GM18508 (cell line): Measurements from ENCODE around the gene PPP1R15A.
"Not testable (repeated sequence)": the region's sequence is repeated elsewhere in the genome, so short reads cannot be mapped to it uniquely, and the experiment has no call there.

ENCODE experiments used
- ATAC-seq: cut with Tn5 transposase; IDR thresholded peaks from one replicate; pipeline ENCODE4 v1.9.1; 2021; ENCODE audit warnings: moderate number of reproducible peaks; ENCODE audit not compliant: insufficient read depth, unreplicated experiment

Gene PPP1R15A

GRCh38 chr19:48872182-48872883, at the start of gene PPP1R15A:
Gene PPP1R15A, plus strand, starts transcription at chr19:48872421. Its CDS starts 813 bp downstream, at chr19:48873234.
- ATAC-seq, result no peak

DNA sequence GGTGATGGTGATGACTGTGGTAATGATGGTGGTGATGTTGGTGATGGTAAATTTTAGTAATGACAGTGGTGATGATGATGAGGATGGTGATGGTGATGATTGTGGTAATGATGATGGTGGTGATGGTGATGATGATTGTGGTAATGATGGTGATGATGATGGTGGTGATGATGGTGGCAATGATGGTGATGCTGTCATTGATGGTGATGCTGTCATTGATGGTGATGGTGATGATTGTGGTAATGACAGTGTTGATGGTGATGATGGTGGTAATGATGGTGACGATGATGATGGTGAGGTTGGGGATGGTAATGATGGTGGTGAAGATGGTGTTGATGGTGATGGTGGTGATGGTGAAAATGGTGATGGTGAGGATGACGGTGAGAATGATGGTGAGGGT, 49.7 kb upstream of the PPP1R15A start:
- no peak for ATAC-seq

DNA sequence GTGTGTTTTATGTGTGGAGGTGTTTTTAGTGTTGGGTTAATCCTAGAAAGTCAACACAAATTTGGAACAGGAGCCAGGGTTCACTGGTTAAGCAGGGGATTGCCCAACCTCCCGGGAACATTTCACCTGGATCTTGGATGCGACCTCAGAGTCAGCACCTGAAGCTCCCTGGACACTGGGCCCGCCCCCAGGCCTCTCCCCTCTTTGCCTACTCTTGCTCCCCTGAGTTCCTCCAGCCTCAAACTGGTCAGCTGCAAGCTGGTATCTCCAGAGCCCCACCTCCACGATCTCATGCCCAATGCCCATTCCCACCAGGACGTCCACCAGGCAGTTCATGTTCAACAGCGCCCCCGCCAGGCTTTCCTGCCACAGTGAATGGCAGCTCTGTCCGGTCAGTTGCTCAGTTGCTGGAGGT, 45.6 kb upstream of the PPP1R15A start:
- no peak for ATAC-seq

DNA sequence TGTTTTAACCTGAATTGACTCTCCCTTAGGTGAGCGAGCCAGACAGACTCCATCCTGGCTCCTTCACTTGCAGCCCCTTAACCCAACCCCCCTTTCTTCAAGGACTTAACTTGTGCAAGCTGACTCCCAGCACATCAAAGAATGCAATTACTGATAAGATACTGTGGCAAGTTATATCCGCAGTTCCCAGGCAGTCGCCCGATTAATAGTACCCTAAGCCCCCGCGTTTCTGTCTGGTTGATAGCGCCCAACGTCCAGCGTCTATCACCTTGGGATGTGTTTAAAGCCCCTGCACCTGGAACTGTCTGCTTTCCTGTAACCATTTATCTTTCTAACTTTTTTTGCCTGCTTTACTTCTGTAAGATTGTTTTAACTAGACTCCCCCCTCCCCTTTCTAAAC, 42.1 kb upstream of the PPP1R15A start:
- no peak for ATAC-seq

DNA sequence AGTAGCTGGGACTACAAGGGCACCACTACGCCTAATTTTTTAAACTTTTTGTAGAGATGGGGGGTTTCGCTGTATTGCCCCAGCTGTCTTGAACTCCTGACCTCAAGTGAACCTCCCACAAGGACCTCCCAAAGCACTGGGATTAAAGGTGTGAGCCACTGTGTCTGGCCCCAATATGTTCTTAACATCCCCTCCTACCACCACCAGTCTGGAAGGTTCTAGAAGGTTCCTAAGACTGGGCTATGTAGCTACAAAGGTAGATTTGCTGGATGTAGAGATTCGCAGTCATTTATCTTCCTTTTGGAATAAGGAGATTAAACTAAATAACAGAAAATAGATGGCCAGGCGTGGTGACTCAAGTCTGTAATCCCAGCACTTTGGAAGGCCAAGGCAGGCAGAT, 41.3 kb upstream of the PPP1R15A start:
- no peak for ATAC-seq

DNA sequence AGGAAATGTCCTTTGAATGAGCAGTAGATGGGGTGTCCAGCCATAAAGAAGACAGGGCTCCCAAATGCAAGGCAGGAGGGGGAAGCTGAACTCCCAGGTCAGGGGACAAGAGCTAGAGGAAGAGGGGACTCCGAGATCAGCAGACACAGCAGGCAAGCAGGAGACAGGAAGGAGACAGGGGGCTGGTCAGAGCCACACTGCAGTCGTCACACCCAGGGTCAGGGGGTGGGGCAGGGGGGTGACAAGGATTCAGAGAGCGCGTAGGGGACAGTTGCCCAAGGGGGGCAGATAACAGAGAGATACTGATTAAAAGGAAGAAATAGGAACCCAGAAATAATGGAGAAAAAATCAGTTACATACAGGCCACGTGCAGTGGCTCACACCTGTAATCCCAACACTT, 39.2 kb upstream of the PPP1R15A start:
- no peak for ATAC-seq

DNA sequence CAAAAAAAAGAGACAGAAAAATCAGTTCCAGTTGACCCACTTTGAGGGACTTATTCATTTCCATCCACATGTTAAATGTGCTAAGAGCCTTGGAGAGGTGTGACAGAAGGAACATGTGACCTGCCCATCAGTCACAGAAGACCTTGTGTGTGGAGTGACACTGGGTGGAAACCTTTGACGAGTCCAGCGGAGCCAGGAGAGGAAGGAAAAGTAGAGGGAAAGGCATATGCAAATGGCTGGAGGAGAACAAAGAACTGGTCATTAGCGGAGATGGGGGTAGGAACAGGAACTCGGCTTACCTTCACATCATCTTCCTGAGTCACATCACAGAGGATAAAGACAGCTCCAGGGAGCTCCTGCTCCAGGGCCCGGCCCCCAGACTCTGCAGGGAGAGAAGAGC, 38.2 kb upstream of the PPP1R15A start:
- no peak for ATAC-seq

GRCh38 chr19:48835734-48836088, 36.5 kb upstream of the PPP1R15A start:
- no peak for ATAC-seq

DNA sequence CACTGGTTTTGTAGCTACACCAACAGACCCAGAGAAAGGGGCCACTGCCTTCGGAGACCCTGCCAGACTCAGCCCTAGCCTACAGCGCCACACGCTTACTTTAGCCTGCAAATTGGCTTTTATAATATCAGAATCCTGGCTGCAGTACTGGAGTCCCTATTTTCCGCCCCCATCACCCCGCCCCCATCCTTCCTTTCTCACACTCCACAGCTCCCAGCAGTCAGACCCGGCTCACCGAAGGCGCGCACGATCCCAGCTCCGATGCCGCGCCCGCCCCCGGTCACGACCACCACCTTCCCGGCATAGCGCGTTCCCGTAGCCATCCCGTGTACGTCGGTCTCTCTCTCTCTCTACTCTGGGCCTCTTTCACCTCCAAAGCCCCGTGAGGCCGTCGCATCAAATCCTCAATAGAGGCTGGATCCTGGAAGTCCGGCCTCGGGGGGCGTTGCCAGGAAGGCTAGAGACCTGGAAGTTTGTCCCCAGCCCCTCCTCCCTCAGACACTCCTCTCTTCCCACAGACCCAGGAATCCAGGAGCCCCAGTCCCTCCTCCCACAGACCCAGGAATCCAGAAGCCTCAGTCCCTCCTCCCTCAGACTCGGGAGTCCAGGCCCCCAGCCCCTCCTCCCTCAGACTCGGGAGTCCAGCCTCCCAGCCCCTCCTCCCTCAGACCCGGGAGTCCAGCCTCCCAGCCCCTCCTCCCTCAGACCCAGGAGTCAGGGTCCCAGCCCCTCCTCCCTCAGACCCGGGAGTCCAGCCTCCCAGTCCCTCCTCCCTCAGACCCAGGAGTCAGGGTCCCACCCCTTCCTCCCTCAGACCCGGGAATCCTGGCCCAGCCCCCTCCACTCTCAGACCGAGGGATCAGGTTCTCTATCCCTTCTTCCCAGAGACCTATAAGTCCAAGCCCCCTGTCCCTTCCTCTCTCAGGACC, 35.9 kb upstream of the PPP1R15A start, which contains the start of gene HSD17B14:
HSD17B14 (minus strand) TSS at position 403 of the 929 bp plus-strand sequence; CDS start at position 323, 80 bp downstream.
- no peak for ATAC-seq

GRCh38 chr19:48837051-48837524, 35.1 kb upstream of the PPP1R15A start:
- ATAC-seq, result no peak

- no peak for ATAC-seq
Measured at GRCh38 chr19:48837687-48838086, 34.5 kb upstream of the PPP1R15A start.

DNA sequence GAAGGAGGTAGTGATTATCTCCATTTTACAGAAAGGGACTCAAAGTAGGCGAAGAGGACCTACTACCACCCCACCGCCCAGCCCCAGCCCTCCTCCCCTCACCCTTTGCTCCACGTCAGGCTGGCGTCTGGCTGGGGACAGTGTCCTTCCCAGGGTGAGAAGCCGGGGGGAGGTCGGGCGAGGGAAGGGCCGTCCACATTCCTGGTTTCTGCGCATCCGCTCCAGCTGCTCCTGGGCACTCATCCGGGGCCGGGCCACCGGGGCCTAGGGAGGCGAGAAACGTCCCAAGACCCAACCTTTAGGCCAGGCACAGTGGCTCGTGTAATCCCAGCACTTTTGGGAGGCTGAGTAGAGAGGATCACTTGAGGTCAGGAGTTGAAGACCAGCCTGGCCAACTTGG, 31.2 kb upstream of the PPP1R15A start:
- ATAC-seq, result no peak

DNA sequence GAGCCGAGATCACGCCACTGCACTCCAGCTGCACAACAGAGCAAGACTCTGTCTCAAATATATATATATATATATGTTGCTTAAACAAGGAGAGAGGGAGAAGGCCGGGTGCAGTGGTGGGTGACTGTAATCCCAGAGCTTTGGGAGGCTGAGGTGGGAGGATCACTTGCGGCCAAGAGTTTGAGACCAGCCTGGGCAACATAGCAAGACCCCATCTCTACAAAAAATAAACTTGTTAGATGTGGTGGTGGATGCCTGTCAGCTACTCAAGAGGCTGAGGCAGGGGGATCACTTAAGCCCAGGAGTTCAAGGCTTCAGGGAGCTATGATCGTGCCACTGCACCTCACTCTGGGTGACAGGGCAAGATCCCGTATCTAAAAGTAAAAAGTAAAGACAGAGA, 30.6 kb upstream of the PPP1R15A start:
- no peak for ATAC-seq

DNA sequence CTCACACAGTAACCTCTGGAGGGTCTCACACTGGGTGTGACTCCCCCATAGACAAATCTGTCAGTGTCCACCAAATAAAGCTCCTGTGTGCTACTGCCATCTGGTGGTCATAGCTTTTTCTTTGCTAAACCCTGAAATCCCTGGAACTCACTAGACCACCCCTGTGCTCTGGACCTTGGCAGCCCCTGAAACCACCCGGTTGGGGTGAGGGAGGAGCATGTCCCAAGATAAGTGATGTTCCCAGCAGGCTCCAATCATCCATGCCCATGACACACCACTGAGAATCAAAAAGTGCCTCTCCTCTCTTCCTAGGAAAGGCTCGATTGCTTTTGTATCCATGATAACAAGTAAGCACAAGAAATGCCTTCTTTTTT, 29.4 kb upstream of the PPP1R15A start:
- ATAC-seq, result no peak

GRCh38 chr19:48844472-48844871, 27.7 kb upstream of the PPP1R15A start:
- no peak for ATAC-seq

GRCh38 chr19:48845384-48845783, 26.8 kb upstream of the PPP1R15A start:
- no peak for ATAC-seq

DNA sequence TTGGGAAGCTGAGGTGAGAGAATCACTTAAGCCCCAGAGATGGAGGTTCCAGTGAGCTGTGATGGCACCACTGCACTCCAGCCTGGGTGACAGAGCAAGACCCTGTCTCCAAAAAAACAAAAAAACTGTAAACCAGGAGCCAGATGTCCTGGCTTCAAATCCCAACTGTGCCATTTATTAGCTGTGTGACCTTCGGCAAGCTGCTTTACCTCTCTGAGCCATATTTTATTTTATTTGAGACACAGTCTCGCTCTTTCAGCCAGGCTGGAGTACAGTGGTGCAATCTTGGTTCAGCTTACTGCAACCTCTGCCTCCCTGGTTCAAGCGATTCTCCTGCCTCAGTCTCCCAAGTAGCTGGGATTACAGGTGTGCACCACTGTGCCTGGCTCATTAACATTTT, 25.6 kb upstream of the PPP1R15A start:
- ATAC-seq, result not testable (repeated sequence)

GRCh38 chr19:48852292-48852691, 19.9 kb upstream of the PPP1R15A start:
- ATAC-seq, result no peak

GRCh38 chr19:48853483-48853882, 18.7 kb upstream of the PPP1R15A start:
- ATAC-seq, result no peak

- ATAC-seq, result no peak
Measured at GRCh38 chr19:48854103-48854502, 18.1 kb upstream of the PPP1R15A start.

DNA sequence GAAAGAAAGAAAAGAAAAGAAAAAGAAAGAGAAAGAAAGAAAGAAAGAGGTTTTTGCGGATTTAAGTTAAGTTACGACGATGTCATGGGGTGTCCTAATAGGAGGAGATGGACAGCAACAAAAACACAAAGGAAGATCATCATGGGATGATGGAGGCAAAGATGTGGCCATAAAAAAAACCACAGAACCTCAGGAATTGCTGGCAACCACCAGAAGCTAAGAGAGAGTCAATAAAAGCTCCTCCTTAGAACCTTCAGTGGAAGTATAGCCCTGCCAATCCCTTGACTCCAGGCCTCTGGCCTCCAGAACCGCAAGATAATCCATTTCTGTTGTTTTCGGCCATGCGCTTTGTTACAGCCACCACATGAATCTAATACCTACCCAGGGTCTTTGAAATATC, 15.3 kb upstream of the PPP1R15A start:
- no peak for ATAC-seq
